Upper lobe of left lung (tissue), 4 donors: ENCODE results near the gene DAPK3.

Experiments used
- CTCF ChIP-seq, 6 experiments: fragments of 450-650 bp in 4 of 6; fragments of 200-600 bp in 2 of 6; sonication (generic) in 2 of 6; IDR thresholded peaks; one replicate each; pipeline ENCODE4 v1.5.1; 2016 to 2019; ENCODE audit warnings: antibody characterized with exemption in 6 of 6
- EP300 ChIP-seq, 4 donors: sonication (generic); formaldehyde crosslinking; IDR thresholded peaks; one replicate each; pipeline ENCODE4 v1.5.1; 2017; ENCODE audit warnings: antibody characterized with exemption in 4 of 4, control low read depth in 2 of 4
- POLR2A ChIP-seq, 4 donors: fragments of 450-650 bp; IDR thresholded peaks; one replicate each; pipeline ENCODE4 v1.5.1; 2016 to 2017; ENCODE audit warnings: antibody characterized with exemption in 4 of 4, mild to moderate bottlenecking in 2 of 4

- TF ChIP-seq CTCF (IDR thresholded peaks at IDR 0.05): no peak
- TF ChIP-seq POLR2A (IDR thresholded peaks at IDR 0.05): no peak
- TF ChIP-seq EP300 (IDR thresholded peaks at IDR 0.05): no peak
Measured at GRCh38 chr19:3979674-3980352, 8.9 kb upstream of the DAPK3 start.
